HG03521 (cell line): Measurements from ENCODE around the gene UST.
"Not testable (repeated sequence)": the region's sequence is repeated elsewhere in the genome, so short reads cannot be mapped to it uniquely, and the experiment has no call there.

ENCODE experiments used
- ATAC-seq: cut with Tn5 transposase; IDR thresholded peaks from one replicate; pipeline ENCODE4 v1.9.1; 2021; ENCODE audit warnings: mild to moderate bottlenecking, moderate library complexity; ENCODE audit not compliant: unreplicated experiment

The UST gene

DNA sequence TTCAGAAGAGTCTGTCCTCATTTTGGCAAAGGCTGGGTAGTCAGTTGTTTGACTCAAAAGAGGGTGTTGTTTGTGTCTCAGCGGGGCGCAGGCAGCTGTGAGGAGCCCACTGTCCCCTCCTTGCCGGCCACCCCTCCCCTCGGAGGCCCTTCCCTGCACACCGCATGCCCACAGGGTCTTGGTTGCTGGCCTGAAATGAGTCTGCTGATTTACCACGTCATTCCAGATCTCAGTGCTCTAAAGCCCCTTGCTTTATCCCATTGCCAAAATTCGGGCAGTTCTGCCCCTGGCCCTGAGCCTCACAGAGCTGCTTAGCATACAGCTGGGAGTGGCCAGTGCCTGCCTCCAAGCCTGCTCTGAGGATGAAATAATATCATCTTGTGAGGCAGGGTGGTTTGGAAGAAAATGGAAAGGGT is 220.7 kb downstream of the UST start:
- no peak for ATAC-seq

DNA sequence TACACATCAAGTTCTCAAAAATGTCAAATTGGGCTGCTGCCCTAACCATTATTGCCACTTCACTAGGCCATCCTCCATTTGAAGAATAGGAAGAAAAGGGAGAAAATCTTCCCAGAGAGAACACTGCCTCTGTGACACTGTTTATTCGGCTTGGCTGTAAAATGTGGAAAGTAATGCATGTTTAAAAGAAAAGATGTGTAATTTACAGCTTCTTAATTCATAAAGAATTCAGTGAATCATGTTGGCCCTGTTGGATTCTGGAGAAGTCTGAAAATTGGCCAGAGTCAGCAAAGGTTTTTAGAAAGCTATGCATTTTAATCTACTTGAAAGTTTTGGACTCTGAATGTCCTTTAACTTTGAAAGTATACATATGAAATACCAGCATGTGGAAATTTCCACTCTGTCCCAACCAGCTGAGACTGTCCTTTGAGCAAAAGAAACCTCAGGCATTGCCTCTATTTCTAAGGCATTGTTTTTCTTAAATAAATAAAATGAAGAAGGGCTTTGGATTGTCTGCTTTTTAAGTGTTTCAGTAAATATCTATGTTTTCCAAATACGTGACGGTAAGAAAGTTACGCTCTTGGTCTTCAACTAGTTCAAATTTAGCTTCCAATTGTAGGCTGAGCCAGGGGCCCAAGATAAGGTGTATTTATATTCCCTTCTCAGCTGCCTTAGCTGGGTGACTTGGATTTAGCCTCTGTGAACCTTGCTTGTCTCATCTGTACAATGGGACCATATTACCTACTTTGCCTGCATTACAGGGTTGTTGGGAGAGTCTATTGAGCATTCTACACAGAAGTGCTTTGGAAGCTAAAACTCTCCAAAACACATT is 222.2 kb downstream of the UST start:
- no peak for ATAC-seq

DNA sequence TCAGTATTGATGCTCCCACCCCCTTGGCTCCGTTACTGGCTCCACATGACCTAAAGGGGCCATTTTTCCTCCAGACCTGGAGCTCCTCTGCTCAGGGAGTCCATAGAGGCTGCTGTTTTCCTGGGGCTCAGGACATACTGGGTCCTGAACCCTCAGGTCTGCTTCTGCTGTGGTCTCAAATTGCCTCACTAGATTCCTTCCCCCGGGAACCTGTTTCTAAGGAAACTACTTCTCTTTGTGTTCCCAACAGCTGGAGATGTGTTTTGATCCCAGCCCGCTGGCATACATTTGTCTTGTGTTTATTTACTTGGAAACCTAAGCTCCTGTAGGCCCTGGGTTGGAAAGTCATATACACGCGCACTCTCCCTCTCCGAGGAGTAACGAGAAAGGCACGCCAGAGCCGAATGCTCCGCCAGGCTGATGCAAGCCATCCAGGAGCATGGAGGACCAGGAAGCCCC is 222.8 kb downstream of the UST start:
- no peak for ATAC-seq

DNA sequence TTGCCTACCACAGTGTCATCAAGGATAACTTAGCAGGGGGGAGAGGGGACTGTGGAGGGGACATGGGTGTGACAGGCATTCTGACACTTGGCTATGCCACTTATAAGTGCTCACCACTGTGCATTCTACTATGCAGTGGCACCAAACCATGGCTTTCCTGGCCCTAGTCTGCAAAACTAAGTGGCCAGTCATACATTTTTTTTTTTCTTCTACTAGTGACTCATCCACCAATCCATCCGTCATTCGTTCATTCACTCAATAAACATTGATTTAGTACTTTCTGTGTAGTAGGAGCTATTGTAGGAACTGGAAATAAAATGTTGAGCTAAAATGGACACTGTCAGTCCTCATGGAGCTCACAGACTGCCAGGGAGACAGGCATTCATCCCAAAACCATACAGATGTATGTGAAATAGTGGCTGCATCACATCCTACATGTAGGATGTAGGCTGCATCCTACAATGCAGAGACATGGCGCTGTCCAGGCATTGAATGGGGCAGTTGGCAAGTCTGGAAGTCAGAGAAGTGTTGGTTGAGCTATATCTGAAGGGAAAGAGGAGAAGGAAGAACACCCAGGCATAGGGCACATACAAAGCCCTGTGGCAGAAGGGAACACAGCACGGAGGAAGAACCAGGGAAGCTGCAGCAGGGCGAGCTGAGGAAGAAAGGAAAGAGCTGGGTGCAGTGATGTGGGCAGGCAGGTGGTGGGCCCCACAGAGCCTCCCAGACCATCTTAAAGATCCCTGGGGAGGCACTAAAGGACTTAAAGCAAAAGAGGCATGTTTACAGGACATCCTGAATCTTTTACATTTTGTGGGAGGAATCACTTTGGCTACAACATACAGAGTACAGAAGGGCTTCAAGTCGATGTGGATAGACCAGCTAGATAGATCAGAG is 224.4 kb downstream of the UST start:
- ATAC-seq: no peak

- peak; percentile 81 for ATAC-seq
Measured at GRCh38 chr6:148972481-148972880, 225.7 kb downstream of the UST start.

DNA sequence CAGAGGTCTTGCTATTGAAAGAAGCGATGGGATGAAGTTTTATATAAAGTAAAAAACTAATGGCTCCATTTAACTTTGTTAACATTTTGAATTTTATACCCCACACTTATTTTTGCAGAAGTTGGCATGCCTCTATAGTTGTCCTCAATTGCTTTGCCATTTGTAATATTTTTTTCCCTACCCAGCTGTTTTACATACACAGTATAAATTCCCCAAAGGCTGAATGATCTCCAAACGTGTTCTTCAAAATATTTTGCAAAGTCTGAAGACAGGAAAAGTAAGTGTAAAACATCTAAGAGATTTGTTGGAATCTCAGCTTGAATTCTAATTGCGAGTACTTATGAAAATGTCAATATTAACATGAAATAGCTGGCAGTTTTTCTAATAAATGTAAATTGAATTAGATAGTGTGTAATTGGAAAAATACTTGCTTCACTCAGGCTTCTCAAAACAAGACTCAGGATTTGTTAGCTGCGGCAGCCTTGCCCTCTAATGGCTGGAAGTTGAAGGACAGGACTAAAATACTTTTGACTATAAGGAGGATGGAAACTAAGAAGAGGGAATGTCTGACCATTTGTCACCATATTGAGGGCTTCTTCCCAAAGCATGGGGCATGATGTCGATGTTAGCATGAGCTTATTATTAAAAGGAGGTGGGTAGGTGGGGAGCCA is 226.8 kb downstream of the UST start:
- no peak for ATAC-seq

GRCh38 chr6:148974351-148974750 is 227.5 kb downstream of the UST start:
- ATAC-seq: no peak

DNA sequence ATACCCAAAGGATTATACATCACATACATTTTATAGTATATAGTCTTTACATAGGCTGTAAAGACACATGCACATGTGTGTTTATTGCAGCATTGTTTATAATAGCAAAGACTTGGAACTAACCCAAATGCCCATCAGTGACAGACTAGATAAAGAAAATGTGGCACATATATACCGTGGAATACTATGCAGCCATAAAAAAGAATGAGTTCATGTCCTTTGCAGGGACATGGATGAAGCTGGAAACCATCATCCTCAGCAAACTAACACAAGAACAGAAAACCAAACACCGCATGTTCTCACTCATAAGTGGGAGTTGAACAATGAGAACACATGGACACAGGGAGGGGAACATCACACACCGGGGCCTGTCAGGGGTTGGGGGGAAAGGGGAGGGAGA is 231.5 kb downstream of the UST start:
- ATAC-seq: not testable (repeated sequence)

- ATAC-seq: no peak
Measured at GRCh38 chr6:148979014-148979901, 232.4 kb downstream of the UST start.

DNA sequence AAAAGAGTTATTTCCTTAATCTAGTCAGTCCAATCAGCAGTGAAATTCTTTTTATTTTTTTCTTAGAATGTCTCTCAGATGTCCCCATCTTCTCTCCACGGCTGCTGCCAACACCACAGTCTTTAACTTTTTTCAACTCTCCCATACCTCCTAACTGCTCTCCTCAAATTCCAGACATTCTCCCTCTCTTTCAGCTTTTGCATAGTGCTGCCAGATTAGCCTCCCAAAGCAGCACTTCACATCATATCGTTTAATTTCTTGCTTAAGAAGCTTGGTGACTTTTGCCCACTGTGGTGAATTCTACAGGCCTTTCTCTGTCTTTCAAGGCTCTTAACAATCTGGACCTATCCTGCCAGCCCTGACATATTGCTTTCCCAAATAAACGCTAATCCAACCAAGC is 233.4 kb downstream of the UST start:
- no peak for ATAC-seq

DNA sequence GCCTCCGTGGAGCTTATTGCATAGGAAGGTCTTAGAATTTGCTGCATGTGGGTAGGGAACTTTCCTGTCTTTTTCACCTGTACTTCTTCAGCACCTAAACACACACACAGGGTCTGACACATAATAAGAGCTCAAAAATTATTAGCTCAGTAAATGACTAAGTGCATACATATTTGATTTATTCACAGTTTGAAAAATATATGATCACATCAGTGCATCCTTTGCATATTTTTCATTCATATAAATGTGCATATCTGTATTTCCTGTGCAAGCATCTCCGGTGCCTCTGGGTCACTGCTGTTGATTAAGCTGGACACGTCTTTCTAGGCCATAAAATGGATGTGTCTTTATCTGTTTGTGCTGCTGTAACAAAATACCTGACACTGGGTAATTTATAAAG is 234.7 kb downstream of the UST start:
- ATAC-seq: no peak

DNA sequence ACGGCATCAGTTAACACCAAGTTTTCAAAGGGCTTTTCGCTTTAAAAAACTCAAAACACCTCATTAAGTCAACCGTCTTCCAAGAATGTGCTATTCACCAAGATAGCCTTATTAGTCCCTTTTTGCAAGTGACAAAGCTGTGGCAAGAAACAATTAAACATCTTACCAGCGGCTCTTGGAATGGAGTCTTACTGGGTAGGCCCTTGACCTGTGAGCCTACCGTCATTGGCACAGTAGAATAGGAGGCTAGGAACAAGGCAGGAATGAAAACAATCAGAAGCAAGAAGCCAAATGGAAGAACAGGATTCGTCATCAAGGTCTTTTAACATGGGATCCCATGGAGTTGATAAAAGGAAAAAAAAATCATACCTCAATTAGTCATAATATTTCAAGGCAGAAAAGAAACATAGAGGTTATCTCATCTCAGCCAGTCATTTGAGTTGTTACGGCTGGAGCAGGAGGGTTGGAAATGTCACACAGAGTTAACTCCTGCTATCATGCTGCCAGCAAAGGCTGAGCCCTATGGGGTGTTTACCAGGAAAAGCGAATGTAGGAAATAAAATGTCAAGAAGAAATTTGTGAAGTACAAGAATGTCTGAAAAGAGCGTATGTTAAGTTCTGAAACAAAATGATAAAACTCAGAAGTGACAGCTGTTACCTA is 236.4 kb downstream of the UST start:
- no peak for ATAC-seq

GRCh38 chr6:148983966-148984365 is 237.1 kb downstream of the UST start:
- ATAC-seq: no peak

GRCh38 chr6:148984531-148985056 is 237.8 kb downstream of the UST start:
- no peak for ATAC-seq

GRCh38 chr6:148985499-148985898 is 238.7 kb downstream of the UST start:
- ATAC-seq: no peak

- no peak for ATAC-seq
Measured at GRCh38 chr6:148986608-148987007, 239.8 kb downstream of the UST start.

DNA sequence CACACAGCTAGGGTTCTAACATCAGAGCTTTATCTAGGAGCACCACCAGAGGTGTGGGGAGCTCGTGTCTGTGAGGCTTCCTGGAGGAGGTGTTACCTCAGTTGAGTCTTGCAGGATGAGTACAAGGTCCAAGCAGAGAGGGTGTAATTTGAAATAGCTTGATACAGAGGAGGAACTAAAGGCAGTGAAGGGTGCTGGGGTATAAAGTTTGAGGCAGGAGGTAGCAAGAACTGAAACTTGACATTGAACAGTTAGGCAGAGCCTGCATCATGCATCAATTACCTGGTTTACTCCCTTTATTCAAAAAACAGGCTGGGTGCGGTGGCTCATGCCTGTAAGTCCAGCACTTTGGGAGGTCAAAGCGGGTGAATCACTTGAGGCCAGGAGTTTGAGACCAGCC is 241.2 kb downstream of the UST start:
- ATAC-seq: no peak

GRCh38 chr6:148989585-148989984 is 242.8 kb downstream of the UST start:
- no peak for ATAC-seq

DNA sequence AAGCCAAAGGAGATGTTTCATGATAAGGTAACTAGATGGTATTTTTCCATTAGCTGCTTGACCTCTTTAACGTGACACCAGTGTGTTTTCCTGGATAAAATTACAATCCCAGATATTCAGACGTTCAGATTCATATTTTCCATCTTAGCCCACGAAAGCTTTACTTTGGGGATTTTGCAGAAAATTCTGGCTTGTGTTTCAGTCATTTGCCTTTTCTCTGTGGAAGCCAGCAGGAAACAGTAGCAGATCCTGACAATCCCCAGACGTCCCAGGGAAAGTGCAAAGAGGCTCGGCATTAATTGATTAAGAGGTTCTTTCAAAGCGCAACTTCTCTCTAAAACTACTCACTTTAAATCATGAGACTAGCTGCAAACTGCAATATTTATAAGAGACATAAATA is 243.6 kb downstream of the UST start:
- no peak for ATAC-seq

DNA sequence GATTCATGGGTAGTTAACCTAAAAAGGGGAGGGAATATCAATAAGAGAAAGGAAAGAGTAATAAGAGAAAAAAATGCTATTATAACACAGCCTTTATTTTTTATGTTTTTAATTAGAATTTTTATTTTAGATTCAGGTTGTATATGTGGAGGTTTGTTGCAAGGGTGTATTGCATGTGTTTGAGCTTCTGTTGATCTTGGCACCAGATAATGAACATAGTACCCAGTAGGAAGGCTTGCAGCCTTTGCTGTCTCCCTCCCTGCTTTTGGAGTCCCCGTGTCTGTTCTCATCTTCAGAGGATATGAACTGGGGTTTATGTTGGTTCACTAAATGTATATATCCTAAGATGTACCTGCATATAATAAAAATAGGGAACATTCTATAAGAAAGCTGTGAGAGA is 250.0 kb downstream of the UST start:
- ATAC-seq: no peak
